Ovary (tissue), 3 donors: ENCODE results near the gene TMEM63B.

ENCODE experiments used
- EP300 ChIP-seq: sonication (generic); formaldehyde crosslinking; IDR thresholded peaks from one replicate; pipeline ENCODE4 v1.6.1; 2017; ENCODE audit warnings: antibody characterized with exemption
- POLR2A ChIP-seq: fragments of 450-650 bp; IDR thresholded peaks from one replicate; pipeline ENCODE4 v1.6.1; 2017; ENCODE audit warnings: antibody characterized with exemption, mild to moderate bottlenecking, moderate library complexity
- TF ChIP-seq, protein P1 (sequence below), 3 donors: fragments of 450-650 bp in 2 of 3; fragments of 200-600 bp in 1 of 3; IDR thresholded peaks; one replicate each; pipeline versions ENCODE4 v1.5.1 to v1.8.0; 2016 to 2022; ENCODE audit warnings: antibody characterized with exemption in 3 of 3, mild to moderate bottlenecking in 1 of 3
- donor health status: DM: no; HTN: no; CAD: no.

- peak; percentile 45 for TF ChIP-seq POLR2A
- TF ChIP-seq, protein P1, sequence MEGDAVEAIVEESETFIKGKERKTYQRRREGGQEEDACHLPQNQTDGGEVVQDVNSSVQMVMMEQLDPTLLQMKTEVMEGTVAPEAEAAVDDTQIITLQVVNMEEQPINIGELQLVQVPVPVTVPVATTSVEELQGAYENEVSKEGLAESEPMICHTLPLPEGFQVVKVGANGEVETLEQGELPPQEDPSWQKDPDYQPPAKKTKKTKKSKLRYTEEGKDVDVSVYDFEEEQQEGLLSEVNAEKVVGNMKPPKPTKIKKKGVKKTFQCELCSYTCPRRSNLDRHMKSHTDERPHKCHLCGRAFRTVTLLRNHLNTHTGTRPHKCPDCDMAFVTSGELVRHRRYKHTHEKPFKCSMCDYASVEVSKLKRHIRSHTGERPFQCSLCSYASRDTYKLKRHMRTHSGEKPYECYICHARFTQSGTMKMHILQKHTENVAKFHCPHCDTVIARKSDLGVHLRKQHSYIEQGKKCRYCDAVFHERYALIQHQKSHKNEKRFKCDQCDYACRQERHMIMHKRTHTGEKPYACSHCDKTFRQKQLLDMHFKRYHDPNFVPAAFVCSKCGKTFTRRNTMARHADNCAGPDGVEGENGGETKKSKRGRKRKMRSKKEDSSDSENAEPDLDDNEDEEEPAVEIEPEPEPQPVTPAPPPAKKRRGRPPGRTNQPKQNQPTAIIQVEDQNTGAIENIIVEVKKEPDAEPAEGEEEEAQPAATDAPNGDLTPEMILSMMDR (IDR thresholded peaks at IDR 0.05): no peak
- no peak for TF ChIP-seq EP300
These were observed at the start of gene TMEM63B, which contains the start of gene MRPL14 for GRCh38 chr6:44127186-44128019.
